G401.6 (cell line): ENCODE results near the gene FOXJ3.

Source experiments
- FAIRE-seq: peaks from 2 replicates; lab custom pipeline; 2012; peaks lifted over from hg19 to GRCh38; lab: Jason Lieb, UNC

Gene FOXJ3

GRCh38 chr1:42167611-42168390, 167.2 kb downstream of the FOXJ3 start:
- no peak for FAIRE-seq

DNA sequence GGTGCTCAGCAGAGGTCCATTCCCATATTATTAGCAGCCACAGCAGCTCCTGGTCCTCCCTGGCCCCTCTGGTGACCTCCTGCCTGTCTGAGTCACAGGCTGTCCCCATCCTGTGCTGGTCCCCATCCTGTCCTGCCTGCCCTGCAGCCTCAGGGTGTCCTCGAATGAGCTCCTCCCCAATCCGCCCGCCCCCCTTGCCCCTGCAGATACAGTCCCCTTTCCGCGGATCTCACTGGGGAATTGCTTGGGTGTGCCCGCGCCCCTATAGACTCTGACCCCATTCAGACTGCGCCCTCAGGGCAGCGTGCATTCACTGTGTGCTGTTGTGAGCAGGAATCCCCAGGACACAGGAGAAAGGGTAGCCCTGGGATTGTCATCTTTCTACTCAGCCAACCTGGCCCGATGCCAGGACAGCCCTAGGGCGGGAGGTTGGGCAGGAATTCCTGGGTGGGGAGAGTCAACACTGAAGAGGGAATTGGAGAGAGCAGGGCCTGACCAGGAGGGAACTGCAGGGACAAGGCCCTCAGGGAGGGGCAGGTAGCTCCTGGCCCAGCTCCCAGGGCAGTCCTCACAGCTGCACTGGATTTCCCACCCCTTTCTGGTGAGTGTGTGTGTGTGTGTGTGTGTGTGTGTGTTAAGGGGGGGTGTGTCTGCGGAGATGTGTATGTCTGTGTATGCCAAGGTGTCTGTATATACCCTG, 169.4 kb downstream of the FOXJ3 start:
- no peak for FAIRE-seq

- no peak for FAIRE-seq
Measured at GRCh38 chr1:42164551-42165420, 170.2 kb downstream of the FOXJ3 start, which contains the start of gene GUCA2A. GUCA2A (minus strand) TSS chr1:42164745; CDS start chr1:42164712, 33 bp downstream.

- FAIRE-seq = no peak
Measured at GRCh38 chr1:42163536-42164503, 171.2 kb downstream of the FOXJ3 start.

GRCh38 chr1:42163114-42163513, 171.9 kb downstream of the FOXJ3 start:
- no peak for FAIRE-seq

DNA sequence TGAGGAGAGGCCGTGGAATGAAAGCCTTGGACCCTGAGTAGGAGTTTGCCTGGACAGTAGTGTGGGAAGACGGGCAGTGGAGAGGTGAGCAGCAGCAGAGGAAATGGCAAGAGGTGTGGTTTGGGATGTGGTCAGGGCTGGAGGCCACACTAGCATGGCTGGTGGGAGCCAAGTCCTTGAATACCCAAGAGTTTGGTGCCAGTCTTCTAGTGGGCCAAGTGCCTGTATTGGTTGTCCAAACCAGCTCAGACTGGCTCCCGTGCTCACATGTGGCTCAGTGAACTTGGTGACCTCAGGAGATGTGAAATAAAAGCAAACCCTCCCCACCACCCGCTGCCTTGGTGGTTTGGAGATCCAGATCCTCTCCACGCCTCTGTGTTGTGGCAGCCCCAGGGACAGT, 172.9 kb downstream of the FOXJ3 start:
- no peak for FAIRE-seq

DNA sequence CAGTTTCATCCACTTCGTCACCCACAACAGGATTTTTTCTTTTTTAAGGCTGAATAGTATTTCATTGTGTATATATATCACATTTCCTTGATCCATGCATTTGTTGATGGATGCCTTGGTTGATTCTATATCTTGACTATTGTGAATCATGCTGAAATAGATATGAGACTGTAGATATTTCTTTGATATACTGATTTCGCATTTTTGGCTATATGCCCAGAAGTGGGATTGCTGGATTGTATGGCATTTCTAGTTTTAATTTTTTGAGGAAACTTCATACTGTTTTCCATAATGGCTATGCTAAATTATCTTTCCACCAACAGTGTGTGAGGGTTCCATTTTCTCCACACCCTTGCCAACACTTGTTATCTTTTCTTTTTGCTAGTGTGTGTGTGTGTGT, 176.8 kb downstream of the FOXJ3 start:
- no peak for FAIRE-seq

DNA sequence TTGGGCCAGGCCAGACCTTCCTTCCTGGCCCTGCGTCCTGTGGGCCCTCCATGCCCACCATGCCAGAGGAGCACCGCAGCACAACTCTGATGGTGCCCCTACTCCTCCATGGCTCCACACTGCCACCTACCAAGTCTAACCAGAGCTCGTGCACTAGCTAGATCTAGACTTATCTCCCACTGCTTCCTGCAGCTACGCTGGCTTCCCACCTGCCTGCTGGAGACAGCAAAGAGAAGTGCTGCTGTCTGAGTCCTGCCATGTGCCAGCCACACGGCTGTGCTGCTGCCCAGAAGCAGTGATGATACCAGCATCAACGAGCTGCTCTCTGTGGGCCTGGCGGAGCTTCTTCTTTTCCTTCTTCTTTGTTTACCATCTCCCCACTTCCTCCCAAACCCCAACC, 177.4 kb downstream of the FOXJ3 start:
- FAIRE-seq = no peak

DNA sequence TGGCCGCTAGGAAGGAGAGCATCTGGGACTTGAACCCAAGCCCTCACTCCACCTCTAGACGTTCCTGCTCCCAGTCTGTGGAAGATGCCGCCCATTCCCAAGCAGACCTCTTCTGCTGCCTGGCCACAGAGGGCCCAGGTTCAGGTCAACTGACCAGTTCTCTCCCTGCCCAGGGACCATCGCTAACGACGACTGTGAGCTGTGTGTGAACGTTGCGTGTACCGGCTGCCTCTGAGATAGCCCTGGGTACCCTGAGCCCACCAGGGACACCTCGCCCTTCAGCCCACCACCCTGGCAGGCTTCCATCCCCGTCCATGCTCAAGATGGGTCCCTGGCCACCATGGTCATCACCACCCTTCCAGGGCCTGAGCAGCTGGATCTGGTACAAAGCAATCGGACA, 179.7 kb downstream of the FOXJ3 start:
- no peak for FAIRE-seq

- FAIRE-seq = no peak
Measured at GRCh38 chr1:42154685-42155084, 180.3 kb downstream of the FOXJ3 start.

DNA sequence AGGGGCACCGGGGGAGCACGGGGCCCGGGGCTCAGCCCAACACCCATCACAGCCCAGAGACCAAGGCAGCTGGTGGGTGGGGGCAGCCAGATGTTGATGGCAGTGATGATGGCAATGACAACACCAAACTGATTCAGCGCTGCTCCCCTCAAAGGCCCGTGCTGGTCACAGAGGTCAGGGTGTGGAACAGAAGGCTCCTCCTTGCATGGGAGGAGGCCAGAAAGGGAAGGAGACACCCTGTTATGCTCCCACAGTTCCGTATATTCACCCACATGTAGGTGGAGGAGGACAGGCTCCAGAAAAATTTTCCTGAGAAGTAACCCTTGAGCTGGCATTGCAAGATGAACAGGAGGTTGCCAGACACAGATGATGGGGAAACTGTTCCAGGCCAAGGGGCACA, 181.4 kb downstream of the FOXJ3 start:
- no peak for FAIRE-seq

DNA sequence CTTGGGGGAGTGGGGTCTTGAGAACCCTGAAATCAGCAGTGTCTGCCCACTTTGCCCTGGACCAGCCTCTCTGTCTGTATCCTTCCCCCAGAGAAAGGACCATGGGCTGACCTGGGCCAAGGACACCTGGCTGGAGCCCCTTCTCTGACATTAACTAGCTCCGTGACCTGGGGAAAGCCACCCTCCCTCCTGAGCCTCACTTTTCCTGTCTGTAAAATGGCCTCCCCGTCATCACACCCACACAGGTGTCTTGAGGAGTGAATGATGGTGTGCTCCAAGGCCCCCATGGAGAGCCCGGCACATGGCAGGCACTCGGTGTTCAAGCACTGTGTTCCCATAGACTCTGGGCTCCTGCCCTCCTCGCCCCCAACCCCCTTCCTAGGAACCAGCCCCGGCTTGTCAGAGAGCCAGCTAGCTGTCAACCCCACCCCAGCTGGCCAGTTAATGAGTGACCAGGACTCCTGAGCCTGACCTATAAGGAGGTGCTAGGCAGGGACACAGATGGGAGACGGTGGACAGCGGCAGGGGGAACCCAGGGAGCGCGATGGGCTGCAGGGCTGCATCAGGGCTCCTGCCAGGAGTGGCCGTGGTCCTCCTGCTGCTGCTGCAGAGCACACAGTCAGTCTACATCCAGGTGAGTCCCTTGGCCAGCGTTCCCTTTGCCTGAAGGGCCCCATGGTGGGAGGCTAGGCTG, 182.0 kb downstream of the FOXJ3 start, which contains the start of gene GUCA2B:
Gene GUCA2B (plus strand): TSS at position 504 of the 694 bp plus-strand sequence. CDS start 41 bp downstream, at position 545.
- FAIRE-seq = no peak

DNA sequence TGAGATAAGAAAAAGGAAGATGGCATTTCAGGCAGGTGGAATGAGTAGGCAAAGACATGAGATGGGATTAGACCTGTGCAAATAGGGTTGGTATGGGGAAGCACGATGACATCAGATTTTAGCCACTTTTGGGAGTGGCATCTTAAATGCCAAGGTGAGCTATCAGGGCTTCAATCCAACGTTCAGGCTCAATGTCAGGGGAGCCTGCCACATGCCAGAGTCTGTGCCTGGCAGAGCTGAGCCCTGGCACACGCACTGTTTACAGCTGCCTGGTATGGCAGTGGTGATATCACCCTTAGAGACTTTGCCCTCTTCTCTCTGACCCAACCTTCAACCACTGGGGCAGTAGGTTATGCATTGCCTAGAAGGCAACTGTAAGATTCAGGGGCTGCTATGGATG, 182.9 kb downstream of the FOXJ3 start:
- no peak for FAIRE-seq

- no peak for FAIRE-seq
Measured at GRCh38 chr1:42150651-42151050, 184.4 kb downstream of the FOXJ3 start.

GRCh38 chr1:42148166-42148565, 186.9 kb downstream of the FOXJ3 start:
- FAIRE-seq = no peak

DNA sequence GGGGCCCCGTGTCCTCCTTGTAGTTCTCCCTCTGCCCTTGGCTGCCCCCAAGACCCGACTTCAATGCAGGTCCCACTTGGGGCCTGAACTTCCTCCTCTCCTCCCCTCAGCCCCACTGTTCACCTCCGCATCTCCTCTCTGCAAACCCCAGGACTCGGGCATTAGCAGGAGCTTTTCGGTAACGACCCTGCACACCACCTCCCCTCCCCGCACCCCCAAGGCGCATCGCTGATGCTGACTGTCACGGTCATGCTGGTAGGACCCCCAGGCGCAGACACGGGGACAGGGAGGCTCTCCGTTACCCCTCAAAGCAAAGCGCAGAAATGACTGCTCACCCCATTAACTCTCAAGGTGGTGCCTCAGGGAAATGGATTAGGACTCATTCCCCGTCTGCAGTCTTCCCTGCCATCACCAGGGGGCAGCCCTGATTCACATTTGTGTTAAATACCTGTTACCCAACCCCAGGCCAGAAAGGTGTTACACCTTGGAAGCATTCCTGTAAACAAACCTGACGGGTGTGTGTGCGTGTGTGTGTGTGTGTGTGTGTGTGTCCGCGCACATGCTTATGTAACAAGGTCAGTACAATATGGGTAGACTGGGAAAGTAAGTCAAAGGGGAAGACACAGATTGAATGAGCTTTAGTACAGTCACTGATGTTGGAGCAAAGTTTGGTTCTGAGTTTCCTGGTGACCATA, 188.3 kb downstream of the FOXJ3 start:
- peak; percentile 49 for FAIRE-seq

DNA sequence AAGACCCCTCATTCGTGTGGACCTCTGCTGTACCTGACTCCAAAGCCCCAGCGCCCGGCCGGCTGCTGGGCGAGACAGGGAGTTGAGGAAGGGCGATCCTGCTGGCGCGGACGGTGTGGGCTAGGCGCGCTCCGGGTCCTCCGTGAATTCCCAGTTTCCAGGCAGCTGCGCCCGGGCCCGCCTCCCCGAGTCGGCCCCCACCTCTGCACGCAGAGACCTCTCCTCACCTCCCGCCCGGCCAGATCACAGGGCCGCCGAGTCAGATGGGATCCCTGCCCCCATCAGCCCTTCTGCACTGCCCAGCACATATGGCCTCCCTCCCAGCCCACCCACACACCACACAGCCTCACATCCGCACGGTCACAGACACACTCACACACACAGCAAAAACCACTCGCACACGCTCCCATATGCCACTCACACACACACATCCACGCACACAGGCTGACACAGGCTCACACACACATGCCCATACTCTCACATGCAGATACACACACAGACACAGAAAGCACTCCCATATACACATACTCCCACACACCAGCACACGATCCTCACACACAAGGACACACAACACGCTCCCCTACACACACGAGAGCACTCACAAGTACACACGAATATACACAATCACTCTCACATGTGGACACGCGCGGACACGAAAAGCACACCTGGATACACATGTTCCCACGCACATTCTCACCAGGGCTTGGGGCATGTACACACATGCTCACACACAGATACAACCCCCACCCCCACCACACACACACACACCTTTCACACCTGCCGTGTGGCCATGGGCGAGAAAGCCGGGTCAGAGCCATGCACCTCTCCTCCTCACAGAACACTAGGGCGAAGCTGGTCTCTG, 189.0 kb downstream of the FOXJ3 start:
- no peak for FAIRE-seq

DNA sequence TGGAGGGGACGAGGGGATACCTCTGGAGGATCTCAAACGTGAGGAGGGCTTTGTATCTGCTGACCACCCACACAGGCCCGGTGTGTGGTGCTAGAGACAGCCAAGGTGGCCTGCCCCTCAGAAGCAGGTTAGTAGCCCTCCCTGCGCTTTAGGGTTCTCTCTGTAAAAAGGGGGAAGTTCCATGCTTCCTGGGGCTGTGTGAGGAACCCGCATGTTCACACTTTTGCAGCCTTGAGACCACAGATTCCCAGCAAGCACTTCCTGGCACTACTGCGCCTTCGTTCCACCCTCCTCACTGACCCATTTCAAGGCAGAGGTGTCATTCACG, 189.7 kb downstream of the FOXJ3 start:
- no peak for FAIRE-seq

DNA sequence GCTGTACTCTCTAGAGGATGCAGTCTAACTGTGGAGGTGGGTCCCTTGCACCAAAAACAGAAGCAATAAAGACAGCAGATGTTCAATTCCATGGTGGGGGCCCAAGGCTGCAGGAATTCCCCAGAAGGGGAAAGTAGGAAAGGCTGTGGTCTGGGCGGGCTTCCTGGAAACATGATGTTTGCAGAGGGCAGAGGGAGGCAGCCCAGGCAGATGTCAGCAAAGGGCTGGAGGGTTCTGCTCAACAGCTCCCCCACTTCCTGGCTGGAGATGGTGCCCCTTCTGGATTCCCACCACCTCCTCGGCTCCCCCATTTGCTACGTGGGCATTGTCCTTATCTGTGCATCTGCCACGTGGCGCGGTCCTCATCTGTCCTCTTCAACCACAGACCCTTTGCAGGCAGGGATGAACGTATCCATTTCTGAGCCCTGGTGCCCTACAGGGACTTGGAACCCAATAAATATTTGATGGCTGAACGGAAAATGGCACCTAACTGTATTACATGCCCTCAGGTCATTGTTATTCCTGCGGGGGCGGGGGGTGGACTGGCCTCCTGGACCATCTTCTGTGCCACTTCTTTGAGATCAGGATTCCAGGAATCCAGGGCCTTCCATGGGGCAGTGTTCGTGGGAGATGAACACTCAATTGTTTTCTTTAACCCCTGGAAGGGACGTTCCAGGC, 190.2 kb downstream of the FOXJ3 start:
- no peak for FAIRE-seq
